UCSD-AML1 (cell line): ENCODE results near the gene SLC23A3.

Experiments
- DNase-seq: peaks from one replicate; lab custom pipeline; 2025; ENCODE audit not compliant: unreplicated experiment; lab: John Stamatoyannopoulos, UW

The SLC23A3 gene

GRCh38 chr2:219155054-219155644 lies 14.7 kb downstream of the SLC23A3 start:
- DNase-seq, result no peak

DNA sequence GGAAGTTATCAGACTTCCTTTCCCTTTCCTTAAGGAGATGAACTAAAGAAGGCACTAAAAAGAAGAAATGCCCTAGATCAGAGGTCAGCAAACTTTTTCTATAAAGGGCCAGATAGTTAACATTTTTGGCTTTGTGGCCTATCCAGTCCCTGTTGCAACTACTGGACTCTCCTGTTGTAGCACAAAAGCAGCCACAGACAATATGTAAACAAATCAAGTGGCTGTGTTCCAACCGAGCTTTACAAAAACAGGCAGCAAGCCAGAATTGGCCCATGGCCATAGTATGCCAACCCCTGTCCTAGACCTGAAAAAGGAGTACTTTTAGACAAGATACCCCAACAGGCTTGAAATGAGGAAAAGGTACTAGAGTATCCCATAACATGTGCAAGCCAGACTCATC lies 20.2 kb downstream of the SLC23A3 start:
- DNase-seq, result no peak

DNA sequence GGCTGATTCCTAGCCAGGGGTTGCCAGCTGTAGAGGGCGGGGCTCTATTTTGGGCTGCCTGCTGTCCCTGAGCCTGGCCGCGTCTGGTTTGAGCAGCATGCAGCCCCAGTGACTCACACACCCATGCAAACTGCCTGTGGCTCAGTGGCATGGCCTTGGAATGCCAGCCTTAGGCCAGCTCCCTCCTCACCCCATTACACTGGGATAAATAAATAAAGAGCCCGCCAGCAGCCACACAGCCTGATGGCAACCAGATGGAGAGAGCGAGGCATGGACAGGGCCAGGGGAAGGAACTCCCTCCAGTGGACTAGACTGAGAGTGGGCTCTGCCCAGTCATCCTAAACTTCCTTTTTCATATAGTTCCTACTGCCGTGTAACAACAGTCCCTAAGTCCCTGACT lies 27.5 kb downstream of the SLC23A3 start:
- no peak for DNase-seq

- no peak for DNase-seq
These were observed 29.1 kb downstream of the SLC23A3 start for GRCh38 chr2:219140722-219141121.

GRCh38 chr2:219133976-219134375 lies 35.9 kb downstream of the SLC23A3 start:
- DNase-seq, result no peak

DNA sequence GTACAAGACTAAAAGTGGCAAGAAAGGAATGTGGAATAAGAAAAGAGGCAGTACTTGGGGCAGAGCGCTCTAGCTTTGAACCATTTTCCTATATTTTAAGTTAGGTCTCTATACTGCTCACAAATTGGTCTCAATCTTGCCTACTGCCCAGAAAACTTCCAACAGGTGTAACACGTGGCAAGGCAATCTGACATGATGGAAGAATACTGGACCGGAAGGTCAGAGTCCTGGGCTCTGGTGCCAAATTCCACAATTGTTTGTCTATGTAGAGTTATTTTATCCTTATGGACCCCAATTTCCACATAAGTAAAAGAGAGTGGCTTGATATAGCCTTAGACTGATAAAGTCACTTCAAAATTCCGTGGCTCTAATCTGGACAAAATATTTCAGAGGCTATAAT lies 38.1 kb downstream of the SLC23A3 start:
- no peak for DNase-seq

DNA sequence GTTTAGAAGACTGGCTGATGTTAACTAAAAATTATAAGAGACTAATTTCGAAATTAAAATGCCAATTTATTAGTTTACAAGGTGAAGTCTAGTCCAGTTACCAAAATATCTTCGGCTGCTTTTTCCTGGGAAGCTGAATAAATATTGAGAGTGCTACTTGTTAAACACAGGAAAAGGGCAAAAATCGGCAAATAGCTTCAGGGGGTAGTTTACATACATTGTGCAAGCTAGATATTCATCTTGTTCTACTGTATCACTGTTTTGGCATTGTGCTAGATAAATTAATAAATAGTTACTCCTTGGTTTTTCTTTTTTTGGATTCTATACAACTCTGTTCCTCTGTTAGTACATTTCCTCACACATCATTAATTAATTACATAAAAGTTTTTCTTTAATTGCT lies 38.5 kb downstream of the SLC23A3 start:
- no peak for DNase-seq

GRCh38 chr2:219129589-219129988 lies 40.2 kb downstream of the SLC23A3 start:
- DNase-seq, result no peak

DNA sequence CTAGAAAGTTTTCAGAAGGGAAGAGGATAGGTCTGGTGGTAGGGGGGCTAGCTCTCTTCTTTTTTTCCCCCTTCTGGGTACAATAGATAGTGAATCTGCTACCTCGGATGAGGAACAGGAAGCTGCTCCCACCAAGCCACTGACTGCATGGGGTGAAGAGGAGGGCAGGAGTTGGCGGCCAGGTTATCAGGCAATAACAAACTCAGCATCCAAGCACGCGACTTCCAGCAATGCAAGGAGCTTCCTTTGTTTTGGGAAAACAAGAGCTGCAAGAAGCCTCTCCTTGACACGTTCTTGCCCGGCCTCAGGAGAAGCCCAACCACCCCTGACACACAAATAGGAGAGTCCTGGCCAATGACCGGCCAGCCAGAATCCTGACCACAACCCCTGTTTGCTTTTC lies 41.4 kb downstream of the SLC23A3 start:
- peak; percentile 23 for DNase-seq

GRCh38 chr2:219127037-219127635 lies 42.7 kb downstream of the SLC23A3 start:
- no peak for DNase-seq

DNA sequence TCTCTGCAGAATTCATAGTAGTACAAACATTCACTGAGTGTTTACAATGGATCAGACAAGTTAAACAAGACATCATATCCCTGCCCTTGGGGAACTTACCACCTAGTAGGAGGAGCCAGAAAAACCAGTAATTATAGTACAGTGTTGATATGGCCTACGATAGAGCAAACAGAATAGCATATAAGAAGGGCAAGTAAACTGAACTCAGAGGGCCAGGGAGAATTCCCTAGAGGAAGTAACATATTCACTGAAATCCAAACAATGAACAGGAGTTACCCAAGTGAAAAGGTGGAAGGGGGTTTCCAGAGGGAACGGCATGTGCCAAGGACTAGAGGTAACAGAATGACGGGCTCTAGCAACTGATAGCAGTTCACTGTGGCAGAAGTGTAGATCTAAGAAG lies 43.3 kb downstream of the SLC23A3 start:
- DNase-seq, result no peak

- no peak for DNase-seq
These were observed 44.0 kb downstream of the SLC23A3 start for GRCh38 chr2:219125886-219126270.

GRCh38 chr2:219125225-219125885 lies 44.5 kb downstream of the SLC23A3 start:
- peak; percentile 21 for DNase-seq

GRCh38 chr2:219124381-219125110 lies 45.3 kb downstream of the SLC23A3 start:
- no peak for DNase-seq

GRCh38 chr2:219123356-219124135 lies 46.3 kb downstream of the SLC23A3 start:
- DNase-seq, result no peak

- DNase-seq, result no peak
These were observed 47.4 kb downstream of the SLC23A3 start for GRCh38 chr2:219122202-219122980.

DNA sequence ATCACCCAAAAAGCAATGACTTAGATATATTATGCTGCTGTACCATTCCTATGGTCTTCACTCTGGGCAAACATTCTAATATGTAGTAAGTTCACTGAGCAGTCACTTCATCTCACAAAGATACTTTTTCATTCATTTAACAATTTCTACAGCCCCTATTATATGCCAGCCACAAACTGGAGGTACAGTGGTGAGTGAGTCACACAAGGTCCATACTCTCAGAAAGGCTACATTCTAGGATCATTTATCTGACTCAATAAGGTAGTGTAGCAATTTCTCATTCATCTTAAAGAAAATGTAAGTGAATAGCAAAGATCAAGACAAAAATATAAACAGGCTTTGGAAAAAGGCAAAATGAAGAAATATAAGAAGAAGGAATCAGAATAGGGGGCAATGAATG lies 49.7 kb downstream of the SLC23A3 start:
- DNase-seq, result no peak

DNA sequence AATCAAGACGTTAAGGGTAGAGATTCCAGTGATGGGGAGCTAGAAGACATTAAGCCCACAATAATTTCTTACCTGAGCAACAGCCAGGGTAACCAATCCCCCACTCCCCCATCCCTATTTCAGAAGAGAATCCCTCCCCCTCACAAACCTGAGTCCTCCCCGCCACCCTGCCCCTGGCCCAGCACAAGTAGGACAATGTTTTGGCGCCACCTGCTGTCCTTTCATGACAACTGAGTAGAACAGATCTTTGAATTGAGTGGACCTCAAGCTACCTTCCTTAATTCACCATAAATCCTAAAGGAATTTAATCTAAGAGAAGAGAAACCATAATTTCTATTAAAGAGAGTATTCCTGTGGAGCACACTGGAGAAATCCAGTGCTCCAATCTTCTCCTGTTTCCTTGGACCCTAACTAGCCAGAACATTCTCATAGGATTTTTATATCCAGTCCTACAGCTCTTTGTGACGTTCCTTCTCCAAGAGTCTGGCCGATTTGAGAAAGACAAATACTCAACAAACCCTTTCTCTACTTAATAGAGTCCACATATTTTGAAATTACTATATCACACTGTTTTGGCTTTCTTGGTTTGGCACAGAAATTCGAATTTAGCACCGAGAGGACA lies 50.3 kb downstream of the SLC23A3 start:
- DNase-seq, result peak; percentile 42

GRCh38 chr2:219118504-219118903 lies 51.3 kb downstream of the SLC23A3 start:
- peak; percentile 39 for DNase-seq
